ENCODE data around the gene ABHD16A. TPM values are rescaled to one million over a fixed set of nuclear protein-coding genes. Genes with fewer than 3 reads are reported as not detected.

Gene ABHD16A
- total and polyA plus RNA-seq, 10 of the 15 experiments (the other 5 are each of a cell fraction or from before 2014, with no cell fraction given) = 7.5 to 43.0 (median 32.9) TPM

GRCh38 chr6:31660381-31661261, 42.5 kb downstream of the ABHD16A start, which contains the start of gene C6orf47 (continued):
- TF ChIP-seq PRDM15 (CRISPR knock-in tag; IDR thresholded peaks at IDR 0.05) = no peak
- TF ChIP-seq SRF (IDR thresholded peaks at IDR 0.05; ENCODE audit: low read depth in 2 of 2, low read length in 2 of 2) = no peak
- 0 out of 2 replicates have a peak, but pooled peaks have one; percentile 20 for TF ChIP-seq MTA3 (IDR thresholded peaks at IDR 0.05; ENCODE audit: borderline replicate concordance, low read length)
- no peak for TF ChIP-seq PAX8 (IDR thresholded peaks at IDR 0.05)
- TF ChIP-seq BCL3 (IDR thresholded peaks at IDR 0.05; ENCODE audit: borderline replicate concordance, insufficient read depth, low read depth, low read length, poor library complexity, severe bottlenecking) = peak; percentile 85
- TF ChIP-seq RAD21 (IDR thresholded peaks at IDR 0.05; ENCODE audit: insufficient read depth, low read depth, low read length) = no peak
- TF ChIP-seq IRF4 (IDR thresholded peaks at IDR 0.05; ENCODE audit: low read depth, low read length) = no peak
- no peak for TF ChIP-seq NBN (IDR thresholded peaks at IDR 0.05)
- no peak for TF ChIP-seq CHD1 (IDR thresholded peaks at IDR 0.05; ENCODE audit: low read depth, low read length)
- TF ChIP-seq SKIL (IDR thresholded peaks at IDR 0.05; ENCODE audit: low read depth, poor library complexity, severe bottlenecking) = no peak
- TF ChIP-seq REST (IDR thresholded peaks at IDR 0.05; ENCODE audit: low read depth, low read length) = 0 out of 2 replicates have a peak, but pooled peaks have one; percentile 34
- TF ChIP-seq CBX5 (IDR thresholded peaks at IDR 0.05; ENCODE audit: low read depth) = no peak
- no peak for TF ChIP-seq CREM (IDR thresholded peaks at IDR 0.05; ENCODE audit: low read depth)
- no peak for TF ChIP-seq SPI1 (IDR thresholded peaks at IDR 0.05; ENCODE audit: borderline replicate concordance, insufficient read depth, low read depth, low read length)
